OCI-LY7 (cell line): Measurements from ENCODE around the gene RPL36.

Source experiments
- EZH2phosphoT487 ChIP-seq: fragments of 200-600 bp; sonication (generic); IDR thresholded peaks from 2 replicates; pipeline ENCODE4 v1.6.1; 2018; ENCODE audit warnings: low read depth, borderline replicate concordance, mild to moderate bottlenecking, mixed run types, antibody characterized with exemption, low read length, moderate library complexity, mixed read lengths
- TF ChIP-seq, protein P1 (sequence below): fragments of 200-600 bp; sonication (generic); conservative IDR thresholded peaks from 2 replicates; pipeline ENCODE4 v1.5.1; 2014; ENCODE audit warnings: mild to moderate bottlenecking, antibody characterized with exemption, low read length, moderate library complexity, mixed read lengths

DNA sequence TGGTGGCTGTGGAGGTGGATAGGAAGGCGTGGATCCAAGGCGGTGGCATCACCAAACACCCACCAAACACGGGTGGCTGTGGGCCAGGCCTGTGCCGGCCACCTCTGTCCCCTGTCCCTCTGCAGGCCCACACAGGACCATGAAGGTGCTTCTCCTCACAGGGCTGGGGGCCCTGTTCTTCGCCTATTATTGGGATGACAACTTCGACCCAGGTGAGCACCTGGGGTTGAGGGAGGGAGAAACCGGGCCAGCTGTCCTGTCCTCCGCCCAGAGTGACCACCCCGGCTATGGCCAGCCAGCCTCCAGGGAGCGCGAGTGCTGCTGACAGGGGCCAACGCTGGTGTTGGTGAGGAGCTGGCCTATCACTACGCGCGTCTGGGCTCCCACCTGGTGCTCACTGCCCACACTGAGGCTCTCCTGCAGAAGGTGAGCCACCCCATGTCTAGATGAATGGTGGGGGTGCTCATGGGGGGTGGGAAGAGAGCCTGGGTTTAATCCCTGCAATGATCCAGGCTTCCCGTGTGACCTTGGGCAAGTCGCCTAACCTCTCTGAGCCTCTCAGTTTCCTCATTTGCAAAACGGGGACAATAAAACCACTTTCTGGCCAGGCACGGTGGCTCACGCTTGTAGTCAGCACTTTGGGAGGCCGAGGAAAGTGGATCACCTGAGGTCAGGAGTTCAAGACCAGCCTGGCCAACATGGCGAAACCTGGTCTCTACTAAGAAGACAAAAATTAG, 5.2 kb upstream of the RPL36 start:
- TF ChIP-seq, protein P1, sequence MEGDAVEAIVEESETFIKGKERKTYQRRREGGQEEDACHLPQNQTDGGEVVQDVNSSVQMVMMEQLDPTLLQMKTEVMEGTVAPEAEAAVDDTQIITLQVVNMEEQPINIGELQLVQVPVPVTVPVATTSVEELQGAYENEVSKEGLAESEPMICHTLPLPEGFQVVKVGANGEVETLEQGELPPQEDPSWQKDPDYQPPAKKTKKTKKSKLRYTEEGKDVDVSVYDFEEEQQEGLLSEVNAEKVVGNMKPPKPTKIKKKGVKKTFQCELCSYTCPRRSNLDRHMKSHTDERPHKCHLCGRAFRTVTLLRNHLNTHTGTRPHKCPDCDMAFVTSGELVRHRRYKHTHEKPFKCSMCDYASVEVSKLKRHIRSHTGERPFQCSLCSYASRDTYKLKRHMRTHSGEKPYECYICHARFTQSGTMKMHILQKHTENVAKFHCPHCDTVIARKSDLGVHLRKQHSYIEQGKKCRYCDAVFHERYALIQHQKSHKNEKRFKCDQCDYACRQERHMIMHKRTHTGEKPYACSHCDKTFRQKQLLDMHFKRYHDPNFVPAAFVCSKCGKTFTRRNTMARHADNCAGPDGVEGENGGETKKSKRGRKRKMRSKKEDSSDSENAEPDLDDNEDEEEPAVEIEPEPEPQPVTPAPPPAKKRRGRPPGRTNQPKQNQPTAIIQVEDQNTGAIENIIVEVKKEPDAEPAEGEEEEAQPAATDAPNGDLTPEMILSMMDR = no peak
- TF ChIP-seq EZH2phosphoT487 = no peak
